K562 (cell line): ENCODE measurements around the gene FOXL2NB. TPM values are rescaled to one million over a fixed set of nuclear protein-coding genes. Genes with fewer than 3 reads are reported as not detected.
A peak's percentile ranks its signal among the peaks of the same experiment; 100 is the strongest.

Source experiments
- ATF3 ChIP-seq, 2 experiments: fragments of 450-650 bp in 1 of 2; sonication (generic) in 1 of 2; formaldehyde crosslinking in 1 of 2; IDR thresholded peaks in 1 of 2; conservative IDR thresholded peaks in 1 of 2; 2 replicates each; pipeline versions ENCODE4 v1.6.1 to v1.8.1; 2016 to 2023; ENCODE audit warnings: mild to moderate bottlenecking in 2 of 2, moderate library complexity in 2 of 2, inconsistent platforms in 1 of 2, missing genetic modification reagents in 1 of 2
- CREB5 ChIP-seq: fragments of 250-450 bp; sonication (Bioruptor Pico); IDR thresholded peaks from 2 replicates; pipeline ENCODE4 v1.5.0; 2020; ENCODE audit warnings: mild to moderate bottlenecking
- FOXK2 ChIP-seq, 2 experiments: fragments of 450-650 bp; IDR thresholded peaks in 1 of 2; conservative IDR thresholded peaks in 1 of 2; 2 replicates each; pipeline ENCODE4 v1.6.1; 2016; ENCODE audit warnings: low read depth in 2 of 2, mild to moderate bottlenecking in 1 of 2
- HMBOX1 ChIP-seq: sonication (generic); IDR thresholded peaks from 2 replicates; pipeline ENCODE4 v1.6.1; 2016
- MAX ChIP-seq: sonication (generic); formaldehyde crosslinking; IDR thresholded peaks from 2 replicates; pipeline ENCODE4 v1.9.0; 2022; ENCODE audit warnings: mild to moderate bottlenecking, missing genetic modification reagents
- MEIS2 ChIP-seq: fragments of 450-650 bp; IDR thresholded peaks from 2 replicates; pipeline ENCODE4 v1.6.1; 2014; ENCODE audit warnings: mild to moderate bottlenecking; ENCODE audit not compliant: partially characterized antibody
- MYC ChIP-seq, 2 experiments: fragments of 250-450 bp in 1 of 2; sonication (Bioruptor Pico) in 1 of 2; IDR thresholded peaks; 2 replicates each; pipeline versions ENCODE4 v1.5.1 to v1.6.1; 2012 to 2021; ENCODE audit warnings: low read depth in 2 of 2, borderline replicate concordance in 1 of 2, improper control_type of control experiment in 1 of 2, low read length in 1 of 2, mild to moderate bottlenecking in 1 of 2, moderate library complexity in 1 of 2
- SFPQ ChIP-seq: fragments of 200-400 bp; formaldehyde crosslinking; IDR thresholded peaks from 2 replicates; pipeline ENCODE4 v1.6.1; 2017; ENCODE audit warnings: mild to moderate bottlenecking, low read depth, low read length, moderate library complexity
- SNAPC5 ChIP-seq: fragments of 250-450 bp; sonication (Bioruptor Pico); IDR thresholded peaks from 2 replicates; pipeline ENCODE4 v1.8.0; 2021; ENCODE audit warnings: moderate library complexity, mild to moderate bottlenecking, inconsistent platforms
- TARDBP ChIP-seq: fragments of 450-650 bp; IDR thresholded peaks from 2 replicates; pipeline ENCODE4 v1.6.1; 2016
- THRA ChIP-seq: fragments of 450-650 bp; IDR thresholded peaks from 2 replicates; pipeline ENCODE4 v1.6.1; 2017; ENCODE audit warnings: mild to moderate bottlenecking, moderate library complexity
- ZNF184 ChIP-seq: sonication (generic); formaldehyde crosslinking; IDR thresholded peaks from 2 replicates; pipeline ENCODE4 v1.5.0; 2020; ENCODE audit warnings: missing genetic modification reagents
- ZNF280B ChIP-seq: fragments of 250-450 bp; sonication (Bioruptor Pico); IDR thresholded peaks from 2 replicates; pipeline ENCODE4 v1.5.1; 2021; ENCODE audit warnings: mild to moderate bottlenecking
- ZNF766 ChIP-seq: fragments of 200-800 bp; sonication (Bioruptor generic); conservative IDR thresholded peaks from 2 replicates; pipeline ENCODE4 v1.6.1; 2016; ENCODE audit warnings: missing genetic modification characterization, missing compliant biosample characterization
- polyA plus RNA-seq, 8 experiments: library from polyadenylated mRNA; depleted of rRNA in 4 of 8; stranded (reverse) in 5 of 8; unstranded in 3 of 8; fragments of >200 nt; fragmentation: Nextera tagmentation in 2 of 8; fragmentation: Illumina TruSeq in 1 of 8; extraction: Ambion mirVana in 2 of 8; extraction: Trizol in 1 of 8; gene quantifications; 2 replicates each; pipeline versions ENCODE4 v1.2.1 to v1.2.3, GENCODE V29; 2011 to 2014; ENCODE audit warnings: inconsistent platforms in 1 of 8, missing spikeins in 1 of 8
- total RNA-seq, 7 experiments: library from RNA; depleted of rRNA in 6 of 7; stranded (reverse); fragments of >200 nt in 6 of 7; fragmentation: Illumina TruSeq in 2 of 7; extraction: Trizol in 2 of 7; gene quantifications; 2 replicates each; pipeline versions ENCODE4 v1.2.1 to v1.2.3, GENCODE V29; 2011 to 2021; ENCODE audit warnings: low replicate concordance in 1 of 7
- TF ChIP-seq, protein P1 (sequence below): fragments of 250-450 bp; sonication (Bioruptor Pico); IDR thresholded peaks from 2 replicates; pipeline ENCODE4 v1.5.0; 2021

FOXL2NB gene
- total and polyA plus RNA-seq, 9 of the 15 experiments (the other 6 are each of a cell fraction or from before 2014, with no cell fraction given), result 0.71 to 17.4 (median 9.0) TPM

GRCh38 chr3:138914870-138915502 lies 32.0 kb upstream of the FOXL2NB start (continued):
- 0 out of 2 replicates have a peak, but pooled peaks have one; percentile 9 for TF ChIP-seq HMBOX1
- 0 out of 4 replicates have a peak, but pooled peaks of 1 of the 2 experiments have one; percentile 28 for TF ChIP-seq FOXK2 (conservative IDR thresholded peaks at IDR 0.05 in 1 of 2, IDR thresholded peaks at IDR 0.05 in 1 of 2; ENCODE audit: low read depth in 2 of 2)
- no peak for TF ChIP-seq ZNF184 (CRISPR knock-in tag)
- no peak for TF ChIP-seq MYC (IDR thresholded peaks at IDR 0.05; ENCODE audit: low read depth, low read length)
- TF ChIP-seq MYC (CRISPR knock-in tag; IDR thresholded peaks at IDR 0.05; ENCODE audit: borderline replicate concordance, low read depth), result no peak
- TF ChIP-seq ATF3 (IDR thresholded peaks at IDR 0.05), result peak; percentile 70
- no peak for TF ChIP-seq ATF3 (CRISPR knock-in tag; conservative IDR thresholded peaks at IDR 0.05)
- TF ChIP-seq ZNF766 (CRISPR knock-in tag), result peak; percentile 15; the same call in 1 of the 2 replicates
- no peak for TF ChIP-seq THRA
- TF ChIP-seq TARDBP, result 0 out of 2 replicates have a peak, but pooled peaks have one; percentile 22
- no peak for TF ChIP-seq SNAPC5 (CRISPR knock-in tag)
- no peak for TF ChIP-seq CREB5 (CRISPR knock-in tag)
- no peak for TF ChIP-seq SFPQ
- TF ChIP-seq MEIS2, result peak; percentile 30
- TF ChIP-seq, protein P1, sequence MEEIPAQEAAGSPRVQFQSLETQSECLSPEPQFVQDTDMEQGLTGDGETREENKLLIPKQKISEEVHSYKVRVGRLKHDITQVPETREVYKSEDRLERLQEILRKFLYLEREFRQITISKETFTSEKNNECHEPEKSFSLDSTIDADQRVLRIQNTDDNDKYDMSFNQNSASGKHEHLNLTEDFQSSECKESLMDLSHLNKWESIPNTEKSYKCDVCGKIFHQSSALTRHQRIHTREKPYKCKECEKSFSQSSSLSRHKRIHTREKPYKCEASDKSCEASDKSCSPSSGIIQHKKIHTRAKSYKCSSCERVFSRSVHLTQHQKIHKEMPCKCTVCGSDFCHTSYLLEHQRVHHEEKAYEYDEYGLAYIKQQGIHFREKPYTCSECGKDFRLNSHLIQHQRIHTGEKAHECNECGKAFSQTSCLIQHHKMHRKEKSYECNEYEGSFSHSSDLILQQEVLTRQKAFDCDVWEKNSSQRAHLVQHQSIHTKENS (CRISPR knock-in tag), result no peak
- no peak for TF ChIP-seq ZNF280B
- no peak for TF ChIP-seq MAX (CRISPR knock-in tag)
